IPS-15b (cell line): ENCODE measurements around the gene SNRNP27.

ENCODE experiments used
- H3K27me3 ChIP-seq: one replicate; pipeline ENCODE4 v1.6.1; 2013; ENCODE audit warnings: low read length; ENCODE audit not compliant: control insufficient read depth, insufficient read depth
- H3K36me3 ChIP-seq: one replicate; pipeline ENCODE4 v1.6.1; 2013; ENCODE audit warnings: low read length; ENCODE audit not compliant: control insufficient read depth, insufficient read depth
- H3K4me1 ChIP-seq: one replicate; pipeline ENCODE4 v1.6.1; 2013; ENCODE audit warnings: mild to moderate bottlenecking, low read length; ENCODE audit not compliant: control insufficient read depth, insufficient read depth
- H3K4me3 ChIP-seq: one replicate; pipeline ENCODE4 v1.5.1; 2013; ENCODE audit warnings: low read depth, low read length
- H3K9ac ChIP-seq: one replicate; pipeline ENCODE4 v1.6.1; 2013; ENCODE audit warnings: low read depth, mild to moderate bottlenecking, low read length
- H3K9me3 ChIP-seq: one replicate; pipeline ENCODE4 v1.6.1; 2013; ENCODE audit warnings: mild to moderate bottlenecking, low read length; ENCODE audit not compliant: control insufficient read depth, insufficient read depth

The SNRNP27 gene

DNA sequence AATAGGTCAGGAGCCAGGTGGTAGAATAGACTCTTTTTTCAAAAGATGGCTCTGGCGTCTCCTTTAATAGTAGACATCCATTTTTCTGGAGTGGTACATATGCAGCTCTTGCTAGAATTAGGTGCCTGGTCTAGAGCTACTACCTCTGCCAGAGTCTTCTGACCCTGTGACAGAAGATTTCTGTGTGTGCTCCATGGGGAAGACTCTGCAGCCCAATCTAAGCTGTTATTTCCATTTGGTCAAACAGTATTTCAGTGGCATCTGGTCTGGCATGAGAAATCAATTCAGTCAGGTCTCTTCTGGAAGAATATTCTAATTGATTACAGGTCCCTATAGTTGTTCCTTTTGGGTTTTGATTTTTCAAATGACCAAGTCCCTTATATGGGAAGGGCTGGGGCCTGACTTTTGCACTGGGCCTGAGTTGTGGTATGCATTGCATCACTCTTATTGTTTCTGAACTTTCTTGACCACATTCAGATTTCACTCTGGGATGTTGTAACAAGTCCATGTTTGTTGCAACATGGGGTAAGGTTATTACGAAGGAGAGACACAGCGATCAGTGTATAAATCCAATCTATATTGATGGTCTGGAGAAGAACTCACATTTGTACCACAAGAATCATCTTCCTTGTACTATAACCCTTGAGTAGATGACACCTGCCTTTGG is 33.2 kb downstream of the SNRNP27 start:
- H3K9ac ChIP-seq, result no peak overlapping the region
- no peaks in the 10 kb centered on the region for H3K9me3 ChIP-seq
- no peak overlapping the region for H3K4me3 ChIP-seq
- no peaks in the 10 kb centered on the region for H3K36me3 ChIP-seq
- no peaks in the 10 kb centered on the region for H3K27me3 ChIP-seq
- H3K4me1 ChIP-seq, result no peaks in the 10 kb centered on the region

DNA sequence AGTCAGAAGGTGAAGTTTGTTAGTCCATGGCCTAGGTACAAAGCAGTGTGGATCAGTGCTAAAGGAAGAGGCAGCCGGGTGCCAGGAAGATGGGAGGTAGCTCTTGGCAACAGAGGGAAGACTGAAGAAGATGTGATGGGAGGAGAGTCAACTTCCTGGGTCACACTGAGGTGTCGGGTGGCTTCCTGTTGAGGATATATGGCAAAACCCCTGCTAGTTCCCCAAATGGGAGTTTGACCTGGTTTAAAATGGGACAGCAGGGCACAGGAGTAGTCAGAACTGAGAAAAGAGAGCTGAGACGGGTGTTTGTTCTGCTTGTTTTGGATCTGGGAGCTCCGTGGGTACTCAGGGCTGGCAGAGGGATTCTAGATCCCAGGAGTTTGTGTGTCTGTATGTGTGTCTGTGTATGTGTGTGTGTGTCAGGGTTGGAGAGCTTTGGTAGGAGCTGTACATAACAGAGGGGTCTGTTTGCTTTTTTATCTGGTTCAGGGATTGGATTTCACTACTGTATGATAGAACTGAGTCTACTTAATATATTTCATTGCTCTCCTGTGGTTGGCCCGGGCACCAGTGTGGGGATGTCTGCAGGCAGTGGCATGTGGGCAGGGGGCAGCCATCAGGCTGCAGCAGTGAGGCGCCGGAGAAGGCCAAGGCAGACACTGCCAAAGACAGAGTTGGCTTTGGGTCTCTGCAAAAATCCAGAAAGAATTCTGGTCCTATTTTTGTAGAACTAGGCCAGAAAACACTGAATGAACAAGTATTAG is 38.3 kb downstream of the SNRNP27 start:
- no peaks in the 10 kb centered on the region for H3K36me3 ChIP-seq
- H3K9me3 ChIP-seq, result no peaks in the 10 kb centered on the region
- no peaks in the 10 kb centered on the region for H3K27me3 ChIP-seq
- H3K4me1 ChIP-seq, result no peaks in the 10 kb centered on the region
- H3K9ac ChIP-seq, result no peak overlapping the region
- no peak overlapping the region for H3K4me3 ChIP-seq

DNA sequence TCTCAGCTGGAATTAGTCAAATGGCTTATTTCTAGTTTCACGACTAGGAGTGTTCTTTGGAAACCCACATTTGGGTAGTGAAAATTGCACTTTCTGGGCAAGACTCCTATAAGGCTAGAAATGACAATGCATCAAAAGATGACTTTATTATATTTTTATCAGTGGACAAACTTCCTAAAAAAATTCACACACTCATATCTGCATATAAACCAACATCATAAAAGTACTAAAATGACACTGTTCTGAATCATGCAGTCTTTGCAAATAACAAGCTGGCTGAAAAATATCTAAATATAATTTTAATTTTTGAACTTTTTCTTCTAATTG is 38.8 kb downstream of the SNRNP27 start:
- no peaks in the 10 kb centered on the region for H3K4me1 ChIP-seq

DNA sequence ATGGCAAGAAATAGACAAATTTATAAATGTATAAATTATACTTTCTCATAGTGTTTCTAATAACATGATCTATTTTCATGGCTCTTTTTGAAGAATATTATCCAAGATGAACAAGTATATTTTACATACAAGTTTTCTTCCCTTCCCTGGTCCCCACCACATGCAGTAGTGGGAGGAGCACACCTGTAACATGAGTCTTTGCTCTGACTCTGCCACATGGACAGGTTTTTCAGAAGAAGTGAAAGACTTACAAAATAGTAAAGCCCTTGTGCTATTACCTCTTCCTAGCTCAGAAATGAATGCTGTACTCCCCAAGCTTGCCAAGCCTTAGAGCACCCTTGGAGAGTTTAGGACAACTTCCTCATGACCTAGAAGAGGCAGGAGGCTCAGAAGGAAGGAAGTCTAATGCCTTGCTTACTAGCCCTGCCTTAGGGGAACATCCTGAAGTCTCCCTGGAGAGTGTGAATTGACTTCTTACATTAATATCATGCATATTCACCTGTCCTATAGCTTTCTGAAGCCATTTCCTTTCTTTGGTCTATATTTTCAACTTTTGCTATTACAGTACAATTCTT is 39.6 kb downstream of the SNRNP27 start:
- H3K4me1 ChIP-seq, result no peaks in the 10 kb centered on the region
- H3K27me3 ChIP-seq, result no peaks in the 10 kb centered on the region
- no peaks in the 10 kb centered on the region for H3K9me3 ChIP-seq
- H3K9ac ChIP-seq, result no peak overlapping the region
- H3K36me3 ChIP-seq, result peaks cover 3% of the 10 kb centered on the region
- H3K4me3 ChIP-seq, result no peak overlapping the region

More for the DNA sequence above, 38.8 kb downstream of the SNRNP27 start:
- Histone ChIP-seq H3K4me3 (no peak overlapping the region), H3K27me3 (no peaks in the 10 kb centered on the region), H3K9me3 (no peaks in the 10 kb centered on the region), H3K36me3 (no peaks in the 10 kb centered on the region), H3K9ac (no peak overlapping the region)

DNA sequence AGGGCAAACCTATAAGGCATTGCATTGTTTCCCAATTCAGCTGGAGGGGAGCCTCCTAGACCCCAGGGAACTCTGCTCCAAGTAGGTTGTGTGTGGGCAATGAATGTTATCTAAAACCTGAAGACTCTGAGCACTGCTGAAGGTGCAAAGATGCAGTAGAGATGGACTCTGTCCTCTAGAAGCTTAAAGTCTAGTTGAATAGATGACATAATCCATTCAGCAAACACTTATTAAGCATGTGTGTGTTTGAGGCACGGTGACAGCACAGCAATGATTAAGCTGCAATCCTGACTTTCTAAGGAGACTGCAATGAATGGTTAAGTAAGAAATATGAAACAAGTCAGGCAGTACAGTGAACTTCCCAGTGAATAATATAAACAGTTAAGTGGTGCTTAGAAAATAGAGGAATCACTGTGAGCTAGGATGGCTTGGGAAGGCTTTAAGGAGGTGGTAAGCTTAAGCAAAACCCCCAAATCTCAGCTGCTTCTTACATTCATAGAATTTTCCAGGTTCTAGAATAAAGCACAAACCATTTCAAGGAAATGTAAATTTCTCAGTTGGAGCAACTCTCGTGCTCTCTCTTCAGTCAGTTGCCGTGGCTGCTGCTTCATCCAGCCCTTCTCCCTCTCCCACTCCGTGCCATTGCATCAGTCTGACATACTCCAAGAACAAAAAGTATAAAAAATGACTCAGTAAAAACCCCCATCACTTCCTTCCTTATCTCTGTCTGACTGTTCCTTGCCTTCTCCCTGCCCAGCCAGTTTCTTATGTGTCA is 40.3 kb downstream of the SNRNP27 start:
- no peak overlapping the region for H3K9ac ChIP-seq
- no peaks in the 10 kb centered on the region for H3K9me3 ChIP-seq
- no peaks in the 10 kb centered on the region for H3K27me3 ChIP-seq
- H3K4me3 ChIP-seq, result no peak overlapping the region
- H3K4me1 ChIP-seq, result no peaks in the 10 kb centered on the region
- H3K36me3 ChIP-seq, result peaks cover 7% of the 10 kb centered on the region

DNA sequence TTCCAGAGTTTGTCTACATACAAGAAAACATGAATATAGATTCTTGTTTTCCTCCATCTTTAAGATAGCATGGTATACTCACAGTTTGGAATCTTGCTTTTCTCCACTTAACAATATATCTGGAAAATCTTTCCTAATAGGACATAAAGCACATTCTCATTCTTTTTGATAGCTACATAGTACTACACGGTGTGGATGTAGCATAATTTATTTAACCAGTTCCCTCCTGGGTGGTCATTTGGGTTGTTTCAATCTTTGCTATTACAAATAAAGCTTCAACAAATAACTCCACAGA is 40.8 kb downstream of the SNRNP27 start:
- H3K27me3 ChIP-seq, result no peaks in the 10 kb centered on the region
- no peaks in the 10 kb centered on the region for H3K9me3 ChIP-seq
- no peak overlapping the region for H3K9ac ChIP-seq
- H3K36me3 ChIP-seq, result peaks cover 7% of the 10 kb centered on the region
- no peak overlapping the region for H3K4me3 ChIP-seq
- no peaks in the 10 kb centered on the region for H3K4me1 ChIP-seq

DNA sequence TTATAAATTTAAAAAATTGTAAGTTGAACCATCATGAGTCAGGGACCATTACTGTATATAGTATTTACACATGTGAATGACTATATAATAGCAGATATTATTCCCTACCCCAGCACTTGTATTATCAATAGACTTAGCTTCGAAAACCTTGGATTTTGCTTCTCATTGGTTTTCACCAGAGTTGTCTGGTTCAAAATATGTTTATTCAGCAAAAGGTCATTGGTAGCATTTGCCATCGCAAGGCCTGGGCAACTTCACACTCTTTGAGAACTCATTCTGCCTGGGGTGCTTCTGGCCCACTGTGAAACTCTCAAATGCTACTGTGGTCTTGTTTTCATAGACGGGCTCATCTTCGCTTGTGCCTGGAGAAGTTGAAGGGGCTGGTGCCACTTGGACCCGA is 41.3 kb downstream of the SNRNP27 start:
- Histone ChIP-seq H3K27me3 (no peaks in the 10 kb centered on the region), H3K4me1 (peaks cover under 1% of the 10 kb centered on the region), H3K9me3 (no peaks in the 10 kb centered on the region), H3K4me3 (no peak overlapping the region), H3K9ac (no peak overlapping the region), H3K36me3 (peaks cover 7% of the 10 kb centered on the region)

DNA sequence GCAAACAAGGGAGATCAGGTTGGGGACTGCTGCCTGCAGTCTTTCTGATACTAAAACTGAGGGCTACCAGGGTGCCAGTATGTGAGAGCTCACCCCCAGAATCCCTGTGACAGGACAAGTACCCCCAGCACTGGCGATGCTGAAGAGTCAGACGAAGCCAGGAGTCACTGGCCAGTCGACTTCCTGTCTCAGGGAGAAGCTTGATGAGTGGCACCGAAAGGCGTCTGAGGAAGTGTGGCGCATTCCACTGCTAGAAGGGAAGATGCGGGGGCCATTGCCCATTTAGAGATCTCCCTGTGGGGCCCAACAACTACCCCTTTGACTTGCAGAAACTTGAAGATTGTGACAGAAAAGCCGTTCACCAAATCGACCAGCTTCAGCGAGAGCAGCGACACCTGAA is 43.1 kb downstream of the SNRNP27 start:
- no peak overlapping the region for H3K4me3 ChIP-seq
- no peaks in the 10 kb centered on the region for H3K27me3 ChIP-seq
- H3K4me1 ChIP-seq, result peaks cover 2% of the 10 kb centered on the region
- no peaks in the 10 kb centered on the region for H3K9me3 ChIP-seq
- H3K36me3 ChIP-seq, result peaks cover 7% of the 10 kb centered on the region
- H3K9ac ChIP-seq, result no peak overlapping the region

DNA sequence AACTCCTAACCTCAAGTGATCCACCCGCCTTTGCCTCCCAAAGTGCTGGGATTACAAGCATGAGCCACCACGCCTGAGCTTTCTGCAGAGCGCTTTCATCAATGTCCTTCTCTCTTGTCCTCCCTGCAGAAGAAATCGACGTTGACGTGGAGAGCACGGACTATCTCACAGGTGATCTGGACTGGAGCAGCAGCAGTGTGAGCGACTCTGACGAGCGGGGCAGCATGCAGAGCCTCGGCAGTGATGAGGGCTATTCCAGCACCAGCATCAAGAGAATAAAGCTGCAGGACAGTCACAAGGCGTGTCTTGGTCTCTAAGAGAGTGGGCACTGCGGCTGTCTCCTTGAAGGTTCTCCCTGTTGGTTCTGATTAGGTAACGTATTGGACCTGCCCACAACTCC is 44.2 kb downstream of the SNRNP27 start:
- Histone ChIP-seq H3K4me1 (peaks cover 2% of the 10 kb centered on the region), H3K27me3 (no peaks in the 10 kb centered on the region), H3K4me3 (no peak overlapping the region), H3K36me3 (peaks cover 7% of the 10 kb centered on the region), H3K9me3 (no peaks in the 10 kb centered on the region), H3K9ac (no peak overlapping the region)

DNA sequence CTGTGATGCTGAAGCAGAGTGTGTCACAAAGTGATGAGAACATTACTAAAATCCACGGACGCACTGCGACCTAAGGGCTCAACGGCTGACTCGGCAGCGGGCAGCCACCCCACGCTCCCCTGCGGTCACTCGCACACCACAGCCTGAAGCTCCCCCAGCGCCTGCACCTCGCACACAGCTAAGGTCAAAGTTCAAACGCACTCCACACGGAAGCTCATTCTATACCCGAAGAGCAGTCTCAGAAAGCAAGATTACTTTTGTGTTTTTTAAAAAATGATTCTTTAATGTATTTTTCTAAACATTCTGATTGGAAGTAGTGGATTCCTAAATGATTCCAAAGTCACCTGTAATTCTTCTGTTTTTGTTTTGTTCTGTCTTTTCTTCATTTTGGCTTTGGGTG is 46.0 kb downstream of the SNRNP27 start:
- Histone ChIP-seq H3K9ac (no peak overlapping the region), H3K36me3 (peaks cover 7% of the 10 kb centered on the region), H3K4me3 (no peak overlapping the region), H3K27me3 (no peaks in the 10 kb centered on the region), H3K4me1 (peaks cover 2% of the 10 kb centered on the region), H3K9me3 (no peaks in the 10 kb centered on the region)

DNA sequence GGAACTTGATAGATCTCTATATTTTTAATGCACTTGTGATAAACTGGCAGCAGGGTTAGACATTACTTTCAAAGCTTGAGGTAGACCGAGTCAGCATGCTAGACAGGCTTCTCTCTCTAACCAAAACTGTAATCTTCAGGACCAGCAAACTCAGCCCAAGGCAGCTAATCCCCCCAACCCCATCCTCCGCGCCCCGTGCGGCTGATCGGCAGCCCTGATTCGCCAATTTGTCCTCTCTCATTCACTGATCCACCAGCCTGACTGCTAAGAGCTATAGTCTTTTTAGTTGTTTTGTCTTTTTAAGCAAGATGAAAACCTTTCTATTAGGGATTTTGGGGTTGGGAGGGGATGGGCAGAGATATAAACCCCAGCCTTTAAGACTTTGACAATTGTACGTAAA is 46.9 kb downstream of the SNRNP27 start:
- Histone ChIP-seq H3K36me3 (peaks cover 7% of the 10 kb centered on the region), H3K4me1 (peaks cover 2% of the 10 kb centered on the region)

More for the DNA sequence above, 46.9 kb downstream of the SNRNP27 start:
- H3K27me3 ChIP-seq, result no peaks in the 10 kb centered on the region
- no peak overlapping the region for H3K4me3 ChIP-seq
- H3K9me3 ChIP-seq, result no peaks in the 10 kb centered on the region
- H3K9ac ChIP-seq, result no peak overlapping the region
